H1 (cell line): ENCODE results near the gene SYCE3. TPM values are rescaled to one million over a fixed set of nuclear protein-coding genes. Genes with fewer than 3 reads are reported as not detected.

ENCODE experiments used
- CTCF ChIA-PET: fragments of 300-600 bp; sonication (Branson Sonifier 250); formaldehyde crosslinking; loops from one replicate; lab custom pipeline; 2021; ENCODE audit not compliant: partially characterized antibody; lab: Charles Lee
- POLR2A ChIA-PET: fragments of 300-600 bp; sonication (Branson Sonifier 250); formaldehyde crosslinking; loops from one replicate; lab custom pipeline; 2021; ENCODE audit warnings: inconsistent platforms; ENCODE audit not compliant: partially characterized antibody; lab: Charles Lee
- DNase-seq, 2 experiments: peaks; one replicate each; pipeline versions ENCODE4 v3.0.0 to v3.0.0-alpha.2; 2010 to 2022; ENCODE audit warnings: low spot score in 2 of 2, low read depth in 1 of 2, mixed read lengths in 1 of 2
- FAIRE-seq: peaks from 2 replicates; lab custom pipeline; 2011; peaks lifted over from hg19 to GRCh38; lab: Jason Lieb, UNC
- H2AFZ ChIP-seq: 2 replicates; pipeline ENCODE4 v1.8.1; 2012; ENCODE audit warnings: low read length, inconsistent platforms
- H2AK5ac ChIP-seq: 2 replicates; pipeline ENCODE4 v1.6.1; 2013; ENCODE audit warnings: low read depth, low read length
- H2BK120ac ChIP-seq: replicated peaks from 2 replicates; pipeline ENCODE3; 2013; ENCODE audit warnings: low read depth, low read length, inconsistent platforms
- H2BK12ac ChIP-seq: 2 replicates; pipeline ENCODE4 v1.6.1; 2013; ENCODE audit warnings: low read depth, low read length
- H2BK15ac ChIP-seq: 2 replicates; pipeline ENCODE4 v1.6.1; 2013; ENCODE audit warnings: low read length
- H2BK20ac ChIP-seq: 2 replicates; pipeline ENCODE4 v1.6.1; 2013; ENCODE audit warnings: low read length
- H2BK5ac ChIP-seq: 2 replicates; pipeline ENCODE4 v1.6.1; 2013; ENCODE audit warnings: low read depth, low read length
- H3K14ac ChIP-seq: 2 replicates; pipeline ENCODE4 v1.6.1; 2013; ENCODE audit warnings: inconsistent platforms; ENCODE audit not compliant: insufficient read length
- H3K18ac ChIP-seq: 2 replicates; pipeline ENCODE4 v1.6.1; 2013; ENCODE audit warnings: low read length; ENCODE audit errors: extremely low read depth
- H3K23ac ChIP-seq: 2 replicates; pipeline ENCODE4 v1.6.1; 2013; ENCODE audit warnings: inconsistent platforms; ENCODE audit not compliant: insufficient read length
- H3K23me2 ChIP-seq: 2 replicates; pipeline ENCODE4 v1.6.1; 2013; ENCODE audit warnings: low read depth, low read length
- H3K27ac ChIP-seq: 2 replicates; pipeline ENCODE4 v1.6.1; 2011; ENCODE audit warnings: low read depth, low read length, inconsistent platforms
- H3K27me3 ChIP-seq, 4 experiments: replicated peaks in 1 of 4; 1 replicate in 1 of 4; 2 replicates in 3 of 4; pipeline versions ENCODE4 v1.6.1 to v1.8.1; 2011 to 2013; ENCODE audit warnings: low read length in 3 of 4, mild to moderate bottlenecking in 3 of 4, inconsistent platforms in 2 of 4, mixed read lengths in 2 of 4, moderate library complexity in 1 of 4; ENCODE audit not compliant: control insufficient read depth in 3 of 4, insufficient read depth in 3 of 4; ENCODE audit errors: extremely low read depth in 1 of 4
- H3K36me3 ChIP-seq, 4 experiments: 2 replicates each; pipeline versions ENCODE4 v1.6.1 to v1.8.1; 2011 to 2013; ENCODE audit warnings: mild to moderate bottlenecking in 4 of 4, low read length in 3 of 4, moderate library complexity in 2 of 4, control low read depth in 1 of 4, inconsistent platforms in 1 of 4; ENCODE audit not compliant: insufficient read depth in 4 of 4, control insufficient read depth in 2 of 4
- H3K4ac ChIP-seq: replicated peaks from 2 replicates; pipeline ENCODE3; 2013; ENCODE audit warnings: low read length, low read depth, mixed read lengths, inconsistent platforms; ENCODE audit not compliant: insufficient read length
- H3K4me1 ChIP-seq, 4 experiments: replicated peaks in 1 of 4; 1 replicate in 1 of 4; 2 replicates in 3 of 4; pipeline versions ENCODE4 v1.6.1 to v1.8.1; 2011 to 2013; ENCODE audit warnings: low read length in 3 of 4, inconsistent platforms in 2 of 4, mixed read lengths in 1 of 4; ENCODE audit not compliant: insufficient read depth in 4 of 4, control insufficient read depth in 3 of 4
- H3K4me2 ChIP-seq, 2 experiments: 2 replicates each; pipeline versions ENCODE4 v1.6.1 to v1.8.1; 2011 to 2013; ENCODE audit warnings: low read depth in 2 of 2, low read length in 2 of 2, control low read depth in 1 of 2, inconsistent platforms in 1 of 2, mild to moderate bottlenecking in 1 of 2; ENCODE audit not compliant: insufficient read depth in 1 of 2
- H3K4me3 ChIP-seq, 4 experiments: fragments of 200-600, 300-600 bp in 1 of 4; sonication (generic), shearing (Covaris generic), sonication (Bioruptor Twin) in 1 of 4; 2 replicates each; pipeline versions ENCODE4 v1.5.1 to v1.8.1; 2011 to 2016; ENCODE audit warnings: low read length in 4 of 4, low read depth in 3 of 4, control low read depth in 2 of 4, inconsistent platforms in 2 of 4, mild to moderate bottlenecking in 2 of 4, mixed read lengths in 1 of 4, moderate library complexity in 1 of 4; ENCODE audit not compliant: insufficient read depth in 2 of 4; ENCODE audit errors: extremely low read depth in 1 of 4
- H3K56ac ChIP-seq: replicated peaks from 2 replicates; pipeline ENCODE3; 2013; ENCODE audit warnings: low read depth, mild to moderate bottlenecking, mixed read lengths, low read length, inconsistent platforms; ENCODE audit not compliant: insufficient read length
- H3K79me1 ChIP-seq: 2 replicates; pipeline ENCODE4 v1.6.1; 2013; ENCODE audit warnings: low read depth, low read length, control low read depth
- H3K79me2 ChIP-seq, 2 experiments: 2 replicates each; pipeline versions ENCODE4 v1.6.1 to v1.8.1; 2012 to 2013; ENCODE audit warnings: low read length in 2 of 2, mild to moderate bottlenecking in 2 of 2, inconsistent platforms in 1 of 2; ENCODE audit not compliant: insufficient read depth in 2 of 2, control insufficient read depth in 1 of 2
- H3K9ac ChIP-seq, 4 experiments: replicated peaks in 1 of 4; 1 replicate in 1 of 4; 2 replicates in 3 of 4; pipeline versions ENCODE4 v1.6.1 to v1.8.1; 2011 to 2013; ENCODE audit warnings: low read depth in 3 of 4, low read length in 3 of 4, control low read depth in 2 of 4, mild to moderate bottlenecking in 2 of 4, moderate library complexity in 2 of 4, inconsistent platforms in 1 of 4; ENCODE audit errors: extremely low read depth in 1 of 4
- H3K9me3 ChIP-seq, 2 experiments: 2 replicates each; pipeline versions ENCODE4 v1.6.1 to v1.8.1; 2012 to 2013; ENCODE audit warnings: mild to moderate bottlenecking in 2 of 2, moderate library complexity in 2 of 2, control low read depth in 1 of 2, inconsistent platforms in 1 of 2, low read depth in 1 of 2, low read length in 1 of 2, mixed read lengths in 1 of 2; ENCODE audit not compliant: insufficient read depth in 2 of 2
- H4K20me1 ChIP-seq, 2 experiments: replicated peaks in 1 of 2; 2 replicates each; pipeline versions ENCODE3 to v1.8.1; 2011 to 2013; ENCODE audit warnings: inconsistent platforms in 2 of 2, low read length in 2 of 2, mild to moderate bottlenecking in 1 of 2; ENCODE audit not compliant: insufficient read depth in 2 of 2, control insufficient read depth in 1 of 2
- H4K5ac ChIP-seq: 2 replicates; pipeline ENCODE4 v1.6.1; 2013; ENCODE audit warnings: low read length, low read depth, mixed read lengths, inconsistent platforms; ENCODE audit not compliant: insufficient read length
- H4K8ac ChIP-seq: 2 replicates; pipeline ENCODE4 v1.8.0; 2013; ENCODE audit warnings: mild to moderate bottlenecking, moderate library complexity, low read length, inconsistent platforms; ENCODE audit not compliant: insufficient read depth; ENCODE audit errors: extremely low read depth
- H4K91ac ChIP-seq: replicated peaks from 2 replicates; pipeline ENCODE3; 2013; ENCODE audit warnings: low read length, mixed read lengths, inconsistent platforms; ENCODE audit not compliant: insufficient read length
- ATF3 ChIP-seq: IDR thresholded peaks from 2 replicates; pipeline ENCODE4 v1.6.1; 2011; ENCODE audit warnings: low read depth, mild to moderate bottlenecking, low read length; ENCODE audit not compliant: insufficient read depth
- BRCA1 ChIP-seq: IDR thresholded peaks from 2 replicates; pipeline ENCODE4 v1.6.1; 2012; ENCODE audit warnings: low read depth, low read length, improper control_type of control experiment
- EP300 ChIP-seq, 2 experiments: IDR thresholded peaks; 1 replicate in 1 of 2; 2 replicates in 1 of 2; pipeline ENCODE4 v1.6.1; 2011 to 2012; ENCODE audit warnings: low read depth in 2 of 2, low read length in 2 of 2, mild to moderate bottlenecking in 2 of 2, borderline replicate concordance in 1 of 2, inconsistent platforms in 1 of 2, moderate library complexity in 1 of 2
- HDAC2 ChIP-seq, 2 experiments: fragments of 300-600 bp in 1 of 2; sonication (generic) in 1 of 2; IDR thresholded peaks; 2 replicates each; pipeline ENCODE4 v1.6.1; 2011 to 2012; ENCODE audit warnings: low read depth in 2 of 2, low read length in 2 of 2, mild to moderate bottlenecking in 2 of 2, moderate library complexity in 2 of 2, borderline replicate concordance in 1 of 2, inconsistent platforms in 1 of 2
- JUN ChIP-seq: IDR thresholded peaks from 2 replicates; pipeline ENCODE4 v1.6.1; 2011; ENCODE audit warnings: low read depth, mild to moderate bottlenecking, improper control_type of control experiment, low read length
- MAFK ChIP-seq: IDR thresholded peaks from 2 replicates; pipeline ENCODE4 v1.6.1; 2012; ENCODE audit warnings: low read depth, mild to moderate bottlenecking, improper control_type of control experiment, low read length
- PHF8 ChIP-seq: fragments of 200-600 bp; sonication (generic); conservative IDR thresholded peaks from 2 replicates; pipeline ENCODE4 v1.7.1; 2012; ENCODE audit warnings: low read depth, mild to moderate bottlenecking, inconsistent platforms, low read length, moderate library complexity
- RAD21 ChIP-seq, 2 experiments: IDR thresholded peaks in 1 of 2; conservative IDR thresholded peaks in 1 of 2; 2 replicates each; pipeline ENCODE4 v1.6.1; 2011; ENCODE audit warnings: low read depth in 2 of 2, low read length in 2 of 2, improper control_type of control experiment in 1 of 2, inconsistent platforms in 1 of 2, mild to moderate bottlenecking in 1 of 2, moderate library complexity in 1 of 2
- SIN3A ChIP-seq, 2 experiments: IDR thresholded peaks in 1 of 2; conservative IDR thresholded peaks in 1 of 2; 2 replicates each; pipeline ENCODE4 v1.6.1; 2011 to 2012; ENCODE audit warnings: low read length in 2 of 2, improper control_type of control experiment in 1 of 2, low read depth in 1 of 2, mild to moderate bottlenecking in 1 of 2
- SUZ12 ChIP-seq: fragments of 200-600 bp; sonication (generic); IDR thresholded peaks from 2 replicates; pipeline ENCODE4 v1.6.1; 2012; ENCODE audit warnings: mild to moderate bottlenecking, inconsistent platforms, low read length, moderate library complexity, mixed read lengths
- TAF1 ChIP-seq: IDR thresholded peaks from 2 replicates; pipeline ENCODE4 v1.6.1; 2011; ENCODE audit warnings: mild to moderate bottlenecking, low read depth, low read length
- WGBS, 2 experiments: shearing (Covaris generic) in 1 of 2; methylation state at CpG; one replicate each; pipeline versions ENCODE4 v1.1.6 to v1.1.7; 2013 to 2015; ENCODE audit warnings: low lambda C conversion rate in 2 of 2, mixed read lengths in 2 of 2, inconsistent platforms in 1 of 2, low coverage in 1 of 2, missing lambda C conversion rate in 1 of 2; ENCODE audit not compliant: insufficient replicate concordance in 2 of 2, insufficient coverage in 1 of 2, insufficient read length in 1 of 2; ENCODE audit errors: extremely low coverage in 1 of 2, missing lambda C conversion rate in 1 of 2; 5-methylcytosine and 5-hydroxymethylcytosine counted together
- polyA plus RNA-seq, 7 experiments: library from polyadenylated mRNA; depleted of rRNA in 3 of 7; stranded (reverse) in 5 of 7; unstranded in 2 of 7; fragments of >200 nt in 5 of 7; fragments of 200-250 nt in 2 of 7; gene quantifications; 1 replicate in 5 of 7; 2 replicates in 1 of 7; 4 replicates in 1 of 7; pipeline versions ENCODE4 v1.2.1 to v1.2.3, GENCODE V29; 2011 to 2013; ENCODE audit warnings: missing spikeins in 2 of 7, mixed read lengths in 2 of 7
- total RNA-seq: library from RNA; stranded (reverse); fragmentation: NEBNext Ultra II Directional; extraction: Animal tissue kit (Norgen Biotek cat#: 25700); gene quantifications from 2 replicates; pipeline ENCODE4 v1.2.1, GENCODE V29; 2021

Gene SYCE3
- total and polyA plus RNA-seq, 2 of the 8 experiments (the other 6 are each of a cell fraction or from before 2014, with no cell fraction given) = 1.9 TPM; not detected in 1

GRCh38 chr22:50574383-50574755 lies 11.7 kb upstream of the SYCE3 start:
- CTCF ChIA-PET = interaction anchor here (0.6 to 8.1 kb wide), 13 partner anchors 10 to 128 kb away, joined by 3 to 84 read pairs (median 4); partner anchors contain the start of gene SYCE3
- Histone ChIP-seq H3K9ac (no peak overlapping the region), H3K36me3 (peaks cover 10 to 30% (median 22%) of the 10 kb centered on the region in 4 experiments; a peak in 7 of 8 replicates)

More at GRCh38 chr22:50574383-50574755, 11.7 kb upstream of the SYCE3 start:
- no peak overlapping the region for H2AK5ac ChIP-seq
- no peak overlapping the region for H3K4me3 ChIP-seq
- no peak overlapping the region for H4K91ac ChIP-seq
- H2BK20ac ChIP-seq = no peak overlapping the region
- no peak overlapping the region for H3K23ac ChIP-seq
- H3K27me3 ChIP-seq = no peaks in the 10 kb centered on the region
- H4K8ac ChIP-seq = no peak overlapping the region
- no peak overlapping the region for H3K27ac ChIP-seq
- H2BK5ac ChIP-seq = no peak overlapping the region
- H2BK12ac ChIP-seq = no peak overlapping the region
- no peak overlapping the region for H3K14ac ChIP-seq
- DNase-seq (no peak), FAIRE-seq (no peak)
- H2BK15ac ChIP-seq = no peak overlapping the region
- no peaks in the 10 kb centered on the region for H3K23me2 ChIP-seq
- WGBS, 2 experiments = 85% methylated on average over 11 of the region's 11 CpGs; no CpG with 5 or more reads in 1 of the 2 experiments
- no peak overlapping the region for H3K4me2 ChIP-seq
- H3K4me1 ChIP-seq = no peaks in the 10 kb centered on the region
- no peak overlapping the region for H2BK120ac ChIP-seq
- TF ChIP-seq PHF8 = no peak
- TF ChIP-seq SIN3A (conservative IDR thresholded peaks at IDR 0.05 in 1 of 2, IDR thresholded peaks at IDR 0.05 in 1 of 2; ENCODE audit: low read depth in 1 of 2, low read length in 2 of 2) = no peak
- no peak for TF ChIP-seq MAFK
- no peak for TF ChIP-seq ATF3
- TF ChIP-seq TAF1 = no peak
- no peak for TF ChIP-seq HDAC2 (IDR thresholded peaks at IDR 0.05; ENCODE audit: borderline replicate concordance in 1 of 2, low read depth in 2 of 2, low read length in 2 of 2)
- no peak for TF ChIP-seq EP300 (IDR thresholded peaks at IDR 0.05; ENCODE audit: borderline replicate concordance in 1 of 2, low read depth in 2 of 2, low read length in 2 of 2)
- no peak for TF ChIP-seq RAD21 (IDR thresholded peaks at IDR 0.05 in 1 of 2, conservative IDR thresholded peaks at IDR 0.05 in 1 of 2; ENCODE audit: low read depth in 2 of 2, low read length in 2 of 2)
- TF ChIP-seq BRCA1 = no peak
- no peak for TF ChIP-seq JUN
- TF ChIP-seq SUZ12 = no peak
- H4K5ac ChIP-seq = no peak overlapping the region
- no peak overlapping the region for H3K18ac ChIP-seq
- no peak overlapping the region for H3K4ac ChIP-seq
- H4K20me1 ChIP-seq = peaks cover 5 to 21% of the 10 kb centered on the region in 2 experiments
- H3K79me2 ChIP-seq = no peaks in the 10 kb centered on the region
- H3K79me1 ChIP-seq = no peaks in the 10 kb centered on the region
- POLR2A ChIA-PET = interaction anchor here (1.1 to 5.4 kb wide), 2 partner anchors 10 to 24 kb away, joined by 3 to 37 read pairs; partner anchors contain the start of gene SYCE3
- H3K56ac ChIP-seq = no peak overlapping the region
- H2AFZ ChIP-seq = no peak overlapping the region
- H3K9me3 ChIP-seq = no peaks in the 10 kb centered on the region
